GM06990 (cell line): ENCODE measurements around the gene PABPN1L.

Experiments used
- DNase-seq: peaks from one replicate; pipeline ENCODE4 v3.0.0-alpha.2; 2011; ENCODE audit not compliant: insufficient read length; ENCODE audit errors: extremely low read depth
- H3K27me3 ChIP-seq: replicated peaks from 2 replicates; pipeline ENCODE4 v1.6.0; 2011; ENCODE audit warnings: low read length; ENCODE audit not compliant: control insufficient read depth, insufficient read depth
- H3K36me3 ChIP-seq: 2 replicates; pipeline ENCODE4 v1.5.1; 2011; ENCODE audit warnings: low read length; ENCODE audit not compliant: control insufficient read depth, insufficient read depth
- H3K4me3 ChIP-seq: replicated peaks from 2 replicates; pipeline ENCODE4 v1.5.1; 2011; ENCODE audit warnings: low read depth, mild to moderate bottlenecking, control low read depth, low read length
- CTCF ChIP-seq: IDR thresholded peaks from 2 replicates; pipeline ENCODE4 v1.5.1; 2011; ENCODE audit warnings: low read length, control low read depth, mild to moderate bottlenecking, inconsistent platforms; ENCODE audit not compliant: insufficient read depth, poor library complexity, severe bottlenecking

PABPN1L gene

GRCh38 chr16:88822281-88823040 is 44.0 kb downstream of the PABPN1L start:
- no peaks in the 10 kb centered on the region for H3K27me3 ChIP-seq
- TF ChIP-seq CTCF, result no peak
- no peak for DNase-seq
- H3K4me3 ChIP-seq, result no peak overlapping the region
- peaks cover 3% of the 10 kb centered on the region for H3K36me3 ChIP-seq

GRCh38 chr16:88821168-88821850 is 45.2 kb downstream of the PABPN1L start:
- TF ChIP-seq CTCF, result no peak
- Histone ChIP-seq H3K4me3 (no peak overlapping the region), H3K27me3 (no peaks in the 10 kb centered on the region), H3K36me3 (peaks cover 3% of the 10 kb centered on the region)
- no peak for DNase-seq

GRCh38 chr16:88820385-88821025 is 46.0 kb downstream of the PABPN1L start:
- Histone ChIP-seq H3K36me3 (peaks cover 3% of the 10 kb centered on the region), H3K27me3 (no peaks in the 10 kb centered on the region), H3K4me3 (no peak overlapping the region)
- no peak for TF ChIP-seq CTCF
- no peak for DNase-seq

DNA sequence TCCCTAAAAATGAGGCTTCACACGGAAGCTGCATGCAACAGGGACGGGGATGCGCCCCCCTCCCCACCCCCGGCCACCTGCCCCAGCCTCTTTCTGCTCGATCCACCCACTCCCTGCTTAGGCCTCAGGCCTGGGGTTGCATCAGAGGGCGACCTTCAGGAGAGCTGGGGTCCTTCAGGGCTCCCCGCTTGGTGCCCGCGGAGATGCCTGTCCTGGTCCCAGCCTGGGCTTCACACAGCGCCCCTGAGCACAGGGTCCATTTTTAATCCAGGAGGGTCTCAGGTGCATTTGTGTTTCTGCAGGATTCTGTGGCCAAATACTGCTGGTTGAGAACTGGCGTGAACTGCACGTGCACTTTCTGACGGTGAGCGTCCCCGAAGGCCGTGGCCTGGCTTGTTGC is 47.3 kb downstream of the PABPN1L start:
- peaks cover 1% of the 10 kb centered on the region for H3K36me3 ChIP-seq
- H3K27me3 ChIP-seq, result no peaks in the 10 kb centered on the region
- no peak overlapping the region for H3K4me3 ChIP-seq
- no peak for TF ChIP-seq CTCF
- DNase-seq, result no peak

GRCh38 chr16:88818575-88818874 is 47.9 kb downstream of the PABPN1L start:
- Histone ChIP-seq H3K27me3 (no peaks in the 10 kb centered on the region), H3K4me3 (no peak overlapping the region), H3K36me3 (peaks cover 1% of the 10 kb centered on the region)
- no peak for DNase-seq
- no peak for TF ChIP-seq CTCF
